ENCODE data around the gene CRTC1. TPM values are rescaled to one million over a fixed set of nuclear protein-coding genes. Genes with fewer than 3 reads are reported as not detected.

CRTC1 gene
- total RNA-seq, 1 experiment from 2014 or later: 2.2 TPM

DNA sequence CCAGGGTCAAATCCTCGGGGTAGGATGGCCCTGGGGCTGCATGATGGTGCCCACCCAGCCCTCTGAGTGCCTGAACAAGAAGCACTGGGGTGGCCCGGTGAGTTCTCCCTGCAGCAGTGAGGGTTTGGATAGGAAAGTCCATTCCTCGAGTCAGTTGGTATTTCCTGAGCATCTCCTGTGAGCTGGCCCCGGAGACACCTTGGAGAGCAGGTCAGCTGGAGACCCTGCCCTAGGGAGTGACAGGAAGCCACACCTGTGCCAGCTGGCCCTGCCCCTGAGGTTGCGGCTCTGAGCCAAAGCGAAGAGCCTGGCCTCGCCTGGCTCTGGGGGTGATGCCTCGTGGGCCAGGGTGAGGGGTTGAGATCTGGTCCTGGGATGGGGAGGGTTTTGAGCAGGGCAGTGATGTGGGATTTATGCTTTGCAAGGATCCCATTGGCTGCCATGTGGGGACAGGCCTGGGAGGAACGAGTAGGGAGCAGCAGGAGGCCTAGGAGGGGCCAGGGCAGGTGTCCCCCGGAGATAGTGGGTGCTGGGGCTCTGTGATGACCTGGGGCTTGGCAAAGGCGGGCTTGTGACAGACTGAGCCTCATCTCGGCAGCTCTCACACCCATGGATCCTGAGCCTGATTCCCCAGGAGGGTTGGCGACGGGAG, 16.0 kb downstream of the CRTC1 start:
- DNase-seq (ENCODE audit: low read depth): no peak

DNA sequence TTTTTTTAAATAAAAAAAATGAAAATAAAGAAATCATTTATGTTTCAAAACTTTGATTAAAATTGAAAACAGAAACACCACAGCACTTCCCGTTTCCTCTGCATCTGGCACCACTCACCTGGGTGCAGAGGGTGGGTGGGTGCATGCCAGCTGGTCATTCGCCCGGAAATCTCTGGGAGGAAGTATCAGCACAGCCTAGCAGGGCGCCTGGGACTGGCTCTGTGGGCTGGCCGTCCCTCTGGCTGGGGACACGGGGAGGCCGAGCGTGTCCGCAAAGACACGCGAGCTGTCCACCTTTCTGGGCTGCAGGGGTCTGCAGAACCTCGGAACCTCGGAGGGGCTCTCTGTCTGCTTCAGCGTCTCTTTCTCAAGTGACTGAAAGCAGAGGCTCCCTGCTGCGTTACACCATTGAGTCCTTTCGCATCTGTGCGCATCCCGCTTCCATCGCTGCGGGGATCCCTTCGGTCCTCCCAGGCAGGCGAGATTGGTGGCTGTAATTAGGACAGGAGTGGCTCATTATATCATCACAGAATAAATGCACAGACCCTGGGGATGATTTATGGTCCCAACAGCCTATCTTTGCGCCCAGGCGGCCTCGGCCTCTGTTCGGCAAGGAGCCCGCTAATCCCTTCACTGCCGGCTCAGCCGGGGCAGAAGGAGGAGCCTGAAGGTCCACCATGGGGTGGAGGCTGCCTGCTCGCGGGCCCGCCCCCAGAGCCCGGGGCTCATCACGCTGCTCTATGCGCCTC, 17.2 kb downstream of the CRTC1 start:
- no peak for DNase-seq (ENCODE audit: low read depth)

DNA sequence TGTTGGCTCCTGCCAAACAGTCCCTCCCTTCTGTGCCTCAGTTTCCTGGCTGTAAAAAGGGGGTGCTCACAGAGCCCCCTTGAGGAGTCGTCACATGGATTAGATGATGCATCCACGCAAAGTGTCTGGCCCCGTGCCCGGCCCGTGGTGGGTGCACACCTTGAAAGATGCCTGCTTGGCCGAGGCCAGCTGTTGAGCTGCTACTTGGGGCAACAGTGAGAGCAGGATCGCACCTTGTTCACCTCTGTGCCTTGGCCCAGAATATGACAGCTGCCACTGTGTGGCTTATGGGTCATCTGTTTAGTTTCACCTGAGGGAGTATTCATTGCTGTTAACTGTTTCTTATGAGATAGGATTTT, 17.7 kb downstream of the CRTC1 start:
- DNase-seq (ENCODE audit: low read depth): no peak

DNA sequence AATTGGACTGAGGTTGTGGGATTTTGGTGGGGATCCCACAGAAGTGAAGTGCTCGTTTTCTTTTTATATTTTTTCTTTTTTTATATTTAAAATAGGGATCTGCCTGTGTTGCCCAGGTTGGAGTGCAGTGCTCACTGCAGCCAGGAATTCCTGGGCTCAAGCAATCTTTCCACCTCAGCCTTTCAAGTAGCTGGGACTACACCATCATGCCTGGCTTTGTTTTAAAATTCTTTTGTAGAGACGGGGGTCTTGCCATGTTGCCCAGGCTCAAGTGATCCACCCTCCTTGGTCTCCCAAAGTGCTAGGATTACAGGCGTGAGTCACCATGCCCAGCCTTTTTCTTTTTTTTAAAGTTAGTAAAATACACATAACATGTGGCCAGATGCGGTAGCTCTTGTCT, 20.6 kb downstream of the CRTC1 start:
- DNase-seq (ENCODE audit: low read depth): no peak

DNA sequence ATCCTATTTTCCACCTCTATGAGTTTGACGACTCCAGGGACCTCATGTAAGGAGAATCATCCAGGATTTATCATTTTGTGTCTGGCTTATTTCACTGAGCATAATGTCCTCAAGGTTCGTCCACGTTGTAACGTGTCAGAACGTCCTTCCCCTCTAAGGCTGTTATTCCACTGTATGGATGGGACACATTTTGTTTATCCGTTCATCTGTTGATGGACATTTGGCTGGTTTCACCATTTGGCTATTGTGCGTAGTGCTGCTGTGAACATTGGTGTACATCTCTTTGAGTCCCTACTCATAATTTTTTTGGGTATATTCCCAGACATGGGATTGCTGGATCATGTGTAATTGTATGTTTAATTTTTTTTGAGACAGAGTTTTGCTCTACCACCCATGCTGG, 21.5 kb downstream of the CRTC1 start:
- no peak for DNase-seq (ENCODE audit: low read depth)

DNA sequence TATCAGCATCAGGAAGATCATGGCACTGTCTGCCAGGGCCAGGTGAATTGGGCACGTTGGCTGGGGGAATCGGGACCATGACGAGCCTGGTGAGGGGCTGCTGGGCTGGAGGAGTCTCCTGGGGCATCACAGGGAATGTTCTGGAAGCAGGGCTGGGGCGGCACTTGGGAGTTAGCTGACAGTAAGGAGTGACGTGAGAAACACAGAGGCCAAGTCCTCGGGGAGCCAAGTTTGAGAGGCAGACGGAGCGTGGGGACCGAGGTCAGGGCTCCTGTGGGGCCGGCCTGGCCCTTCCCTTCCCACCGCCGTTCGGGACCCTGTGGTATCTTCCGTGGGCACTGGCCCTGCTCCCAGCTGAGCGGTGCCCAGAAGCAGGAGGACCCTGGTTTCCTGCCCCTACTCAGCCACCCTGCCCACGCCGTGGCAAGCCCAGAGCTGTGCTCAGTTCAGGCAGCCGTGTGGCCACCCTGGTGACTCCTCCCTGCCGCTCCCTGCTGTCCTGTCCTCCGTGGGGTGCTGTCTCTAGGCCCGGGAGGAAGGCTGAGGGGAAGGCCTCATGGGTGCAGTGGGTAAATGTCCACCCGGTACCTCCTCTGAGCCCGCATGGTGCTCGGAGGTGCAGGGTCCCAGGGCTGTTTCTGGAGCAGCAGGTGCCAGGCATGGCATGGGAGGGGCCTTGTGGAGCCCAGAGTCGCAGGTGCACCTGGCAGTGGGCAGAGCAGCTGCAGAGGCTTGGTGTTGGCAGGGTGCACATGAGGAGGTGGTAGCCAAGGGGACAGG, 25.2 kb downstream of the CRTC1 start:
- no peak for DNase-seq (ENCODE audit: low read depth)

DNA sequence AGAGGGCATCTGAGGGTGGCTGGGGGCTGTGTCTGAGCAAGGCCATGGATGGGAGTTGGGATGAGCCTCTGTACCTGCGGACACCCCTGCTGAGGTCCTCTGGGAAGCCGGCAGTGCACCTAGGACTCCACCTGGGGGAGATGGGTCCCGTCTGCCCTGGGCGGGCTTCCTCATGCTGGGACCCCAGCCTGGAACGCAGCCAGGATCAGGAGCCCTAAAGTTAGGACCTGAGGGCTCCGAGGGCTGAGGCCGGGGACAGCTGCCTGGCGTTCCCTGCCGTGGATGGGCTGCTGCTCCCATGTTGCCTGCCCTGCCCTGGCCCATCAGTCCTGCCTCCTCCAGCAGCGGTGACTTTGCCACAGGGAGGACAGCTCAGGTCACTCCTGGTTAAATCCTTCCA, 26.1 kb downstream of the CRTC1 start:
- DNase-seq (ENCODE audit: low read depth): no peak

DNA sequence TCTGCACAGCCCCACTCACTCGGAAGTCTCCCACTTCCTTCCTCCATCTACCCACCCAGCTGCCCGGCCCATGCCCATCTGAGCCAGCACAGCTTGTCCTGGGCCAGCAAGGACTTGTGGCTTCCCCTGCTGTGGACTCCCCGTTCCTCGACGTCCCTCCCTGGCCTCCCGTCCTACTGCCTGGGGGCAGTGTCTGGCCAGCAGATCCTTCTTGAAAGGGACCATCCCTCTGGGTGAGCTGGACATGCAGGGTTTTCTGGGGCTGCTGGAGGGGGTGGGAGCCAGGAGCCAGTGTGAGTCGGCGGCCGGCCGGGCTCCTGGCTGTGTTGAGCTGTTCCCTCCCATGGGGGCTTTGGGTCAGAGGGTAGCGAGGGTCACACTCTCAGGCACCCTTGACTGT, 26.7 kb downstream of the CRTC1 start:
- no peak for DNase-seq (ENCODE audit: low read depth)

DNA sequence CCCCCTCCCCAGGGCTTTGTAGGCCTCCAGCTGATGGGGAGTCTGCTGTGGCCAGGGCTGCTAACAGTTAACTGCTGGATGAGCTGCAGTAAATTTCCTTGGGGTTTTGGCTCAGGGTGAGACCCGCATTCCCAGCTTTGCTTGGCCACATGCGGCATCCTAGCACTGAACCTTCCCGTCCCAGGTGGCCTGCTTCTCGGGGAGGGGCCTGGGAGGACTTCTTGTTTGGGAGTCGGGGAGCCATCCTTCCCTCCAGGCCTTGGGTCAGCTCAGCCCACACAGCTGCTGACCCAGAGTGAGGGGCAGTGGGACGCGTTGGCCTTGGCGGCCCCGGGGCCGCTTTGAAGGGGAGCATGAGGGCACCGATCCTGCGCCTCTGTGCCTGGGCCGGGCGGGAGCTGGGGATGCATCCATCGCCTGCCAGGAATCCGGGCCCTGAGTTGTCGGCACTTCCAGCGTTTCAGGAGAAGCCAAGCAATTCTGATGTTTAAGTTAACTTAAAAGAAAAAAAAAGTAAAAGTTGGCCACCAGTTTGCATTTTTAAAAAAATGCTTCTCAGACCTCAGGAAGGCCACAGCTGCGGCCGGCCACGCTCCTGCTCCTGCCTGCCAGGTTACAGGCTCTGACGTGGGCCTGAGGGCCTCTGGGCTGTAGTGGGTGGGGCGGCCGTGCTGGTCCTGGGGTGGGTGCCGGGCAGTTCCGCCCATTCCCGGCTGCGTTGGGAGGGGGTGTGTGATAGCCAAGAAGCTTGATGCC, 27.7 kb downstream of the CRTC1 start:
- DNase-seq (ENCODE audit: low read depth): no peak

DNA sequence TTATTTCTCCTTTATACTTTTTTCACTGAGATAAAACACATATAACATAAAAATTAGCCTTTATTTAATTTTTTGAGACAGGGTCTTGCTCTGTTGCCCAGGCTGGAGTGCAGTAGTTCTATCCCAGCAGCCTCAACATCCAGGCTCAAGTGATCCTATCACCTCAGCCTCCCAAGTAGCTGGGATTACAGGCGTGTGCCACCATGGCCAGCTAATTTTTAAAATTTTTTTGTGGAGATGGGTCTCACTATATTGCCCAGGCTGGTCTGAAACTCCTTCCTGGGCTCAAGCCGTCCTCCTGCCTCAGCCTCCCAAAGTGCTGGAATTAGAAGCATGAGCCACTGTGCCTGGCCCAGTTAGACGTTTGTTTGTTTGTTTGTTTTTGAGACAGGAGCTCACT, 28.4 kb downstream of the CRTC1 start:
- DNase-seq (ENCODE audit: low read depth): no peak

DNA sequence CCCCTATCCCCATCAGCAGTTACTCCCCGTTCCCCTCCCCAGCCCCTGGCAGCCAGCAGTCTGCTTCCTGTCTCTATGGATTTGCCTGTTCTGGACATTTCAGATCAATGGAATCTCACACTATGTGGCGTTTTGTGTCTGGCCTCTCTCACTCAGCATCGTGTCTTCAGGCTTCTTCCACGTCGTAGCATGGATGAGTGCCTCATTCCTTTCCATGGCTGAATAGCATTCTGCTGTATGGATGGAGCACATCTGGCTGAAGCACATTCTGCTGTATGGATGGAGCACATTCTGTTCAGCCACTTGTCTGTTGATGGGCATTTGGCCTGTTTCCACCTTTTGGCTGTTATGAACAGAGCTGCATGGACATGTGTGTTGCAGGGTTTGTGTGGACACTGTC, 29.5 kb downstream of the CRTC1 start:
- no peak for DNase-seq (ENCODE audit: low read depth)

DNA sequence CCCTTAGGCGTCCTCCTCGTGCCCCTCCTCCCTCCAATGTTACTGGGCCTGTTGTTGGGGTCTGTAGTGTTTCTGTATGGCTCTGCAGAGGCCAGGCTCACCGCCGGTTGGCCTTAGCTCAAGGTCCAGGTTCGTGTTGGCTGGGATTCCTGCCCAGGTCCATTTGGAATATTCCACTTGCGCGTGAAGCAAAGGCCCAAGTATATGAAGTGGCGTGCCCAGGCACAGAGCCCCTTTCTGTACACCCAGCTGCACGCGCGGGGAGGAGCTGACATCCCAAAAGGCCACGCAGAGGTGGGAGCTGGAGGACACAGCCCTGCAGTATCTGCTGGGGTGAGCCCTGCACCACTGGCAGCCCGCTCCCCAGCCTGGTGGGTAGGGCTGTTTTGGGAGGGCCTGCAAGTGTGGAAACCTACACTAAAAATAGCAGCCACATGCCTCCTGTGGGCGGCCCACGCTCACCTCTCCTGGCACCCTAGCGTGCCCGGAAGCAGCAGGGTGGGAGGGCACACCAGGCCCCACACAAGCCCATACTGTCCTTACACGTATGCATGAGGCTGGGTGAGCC, 30.2 kb downstream of the CRTC1 start:
- no peak for DNase-seq (ENCODE audit: low read depth)

DNA sequence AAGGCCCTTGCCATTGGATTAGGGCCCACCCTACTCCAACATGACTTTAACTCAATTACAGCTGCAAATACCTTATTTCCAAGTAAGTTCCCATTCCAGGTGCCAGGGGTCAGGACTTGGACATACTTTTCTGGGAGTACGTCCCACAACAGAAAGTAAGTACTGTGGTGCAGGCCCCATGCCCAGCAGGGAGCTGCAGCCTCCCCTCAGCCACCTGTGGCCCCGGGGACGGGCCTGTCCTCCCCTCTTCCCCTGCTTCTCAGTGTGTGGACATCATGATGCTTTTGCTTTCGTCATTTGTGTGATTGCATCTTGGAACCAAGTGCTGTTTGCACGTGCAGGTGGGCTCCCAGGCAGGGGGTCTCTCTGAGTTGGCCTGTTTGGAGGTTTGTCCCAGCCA, 31.9 kb downstream of the CRTC1 start:
- no peak for DNase-seq (ENCODE audit: low read depth)

DNA sequence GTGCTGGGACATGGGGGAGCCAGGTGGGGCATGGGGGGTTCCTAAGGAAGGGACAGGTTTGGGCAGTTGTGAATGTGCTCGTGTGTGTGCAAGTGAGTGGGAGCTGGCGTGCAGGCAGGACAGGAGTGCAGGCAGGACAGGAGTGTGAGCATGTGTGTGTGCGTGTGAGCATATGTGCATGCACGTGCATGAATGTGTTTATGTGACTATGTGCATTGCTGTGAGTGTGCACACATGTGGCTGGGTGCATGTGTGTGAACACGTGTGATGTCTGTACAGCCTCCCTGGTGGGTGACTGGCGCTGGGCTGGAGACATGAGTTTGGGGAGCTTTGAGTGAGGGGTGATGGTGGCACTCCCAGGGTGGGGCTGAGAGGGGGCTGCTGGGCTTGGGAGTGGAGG, 33.4 kb downstream of the CRTC1 start:
- DNase-seq (ENCODE audit: low read depth): no peak

DNA sequence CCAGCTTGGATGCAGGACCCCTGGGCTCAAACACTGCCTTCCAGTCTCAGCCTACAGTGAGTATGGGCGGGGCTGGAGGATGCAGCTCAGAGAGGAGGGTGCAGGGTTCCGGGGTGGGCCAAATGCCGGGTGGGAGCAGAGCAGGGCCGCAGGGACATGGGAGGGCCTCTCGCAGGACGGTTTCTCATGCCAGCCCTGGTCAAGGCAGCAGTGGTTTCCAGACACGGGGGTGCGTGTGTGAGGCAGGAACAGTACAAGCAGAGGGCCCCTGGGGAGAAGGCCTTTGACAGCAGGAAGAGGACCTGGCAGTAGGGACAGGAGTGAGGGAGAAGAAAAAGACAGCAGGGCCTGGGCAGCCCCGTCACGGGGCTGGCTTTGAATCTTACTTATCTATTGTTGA, 34.1 kb downstream of the CRTC1 start:
- DNase-seq (ENCODE audit: low read depth): no peak

DNA sequence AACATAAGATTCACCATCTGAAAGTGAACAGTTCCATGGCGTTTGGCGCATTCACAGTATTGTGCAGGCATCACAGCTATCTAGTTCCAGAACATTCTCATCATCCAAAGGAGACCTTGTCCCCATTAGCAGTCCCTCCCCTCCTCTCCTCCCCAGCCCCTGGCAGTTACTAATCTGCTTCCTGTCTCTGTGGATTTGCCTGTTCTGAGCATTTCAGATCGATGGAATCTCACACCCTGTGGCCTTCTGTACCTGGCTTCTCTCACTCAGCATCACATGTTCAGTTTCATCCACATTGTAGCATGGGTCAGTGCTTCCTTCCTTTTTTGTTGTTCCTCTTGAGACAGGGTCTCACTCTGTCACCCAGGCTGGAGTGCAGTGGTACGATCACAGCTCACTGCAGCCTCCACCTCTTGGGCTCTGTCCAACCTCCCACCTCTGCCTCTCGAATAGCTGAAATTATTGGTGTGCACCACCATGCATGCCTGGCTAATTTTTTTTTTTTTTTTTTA, 34.6 kb downstream of the CRTC1 start:
- DNase-seq (ENCODE audit: low read depth): no peak

DNA sequence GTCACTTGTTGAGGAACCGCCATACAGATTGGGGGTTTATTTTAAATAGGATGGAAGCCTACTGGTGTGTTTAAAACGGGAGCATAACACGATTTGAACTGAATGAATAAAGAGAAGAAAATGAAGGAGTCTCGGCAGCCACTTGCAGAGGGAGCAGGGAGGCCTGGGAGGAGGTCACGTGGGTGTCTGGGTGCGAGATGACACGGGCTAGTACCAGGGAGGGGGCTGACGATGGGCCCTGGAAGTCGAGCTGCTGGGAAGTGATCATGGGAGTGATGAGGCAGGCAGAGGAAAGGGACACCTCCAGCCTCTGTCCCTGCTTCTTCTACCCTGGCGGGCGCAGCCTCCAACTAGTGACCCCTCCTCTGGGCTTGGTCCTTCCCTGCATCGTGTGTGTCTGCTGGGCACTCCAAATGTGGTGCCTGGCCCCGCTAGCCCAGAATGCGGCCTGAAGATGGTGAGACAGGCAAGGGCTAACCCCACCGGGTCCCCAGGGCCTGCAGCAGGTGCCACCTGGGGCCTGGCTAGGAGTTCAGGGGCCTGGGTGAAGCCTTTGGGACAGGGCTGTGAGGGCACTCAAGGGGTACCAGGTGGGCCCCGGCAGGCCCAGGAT, 35.5 kb downstream of the CRTC1 start:
- DNase-seq (ENCODE audit: low read depth): no peak

DNA sequence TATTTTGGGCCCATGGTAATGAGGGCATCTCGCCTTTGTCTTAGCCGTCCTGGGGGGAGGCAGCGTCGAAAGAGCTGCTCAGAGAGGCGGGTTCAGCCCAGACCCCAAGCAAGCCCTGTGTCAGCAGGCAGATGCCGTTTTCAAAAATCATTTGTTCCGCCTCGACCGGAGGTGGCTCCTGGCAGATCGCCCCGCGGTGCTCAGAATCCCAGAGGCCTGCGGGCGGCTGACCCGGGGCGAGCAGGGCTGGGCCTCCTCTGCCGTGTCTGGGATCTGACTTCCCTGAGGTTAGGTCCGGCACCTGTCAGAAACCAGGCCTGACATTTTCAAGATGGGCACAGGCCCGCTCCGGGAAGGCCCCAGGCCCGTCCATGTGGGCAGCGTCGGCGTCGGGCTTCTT, 36.1 kb downstream of the CRTC1 start:
- DNase-seq (ENCODE audit: low read depth): no peak

DNA sequence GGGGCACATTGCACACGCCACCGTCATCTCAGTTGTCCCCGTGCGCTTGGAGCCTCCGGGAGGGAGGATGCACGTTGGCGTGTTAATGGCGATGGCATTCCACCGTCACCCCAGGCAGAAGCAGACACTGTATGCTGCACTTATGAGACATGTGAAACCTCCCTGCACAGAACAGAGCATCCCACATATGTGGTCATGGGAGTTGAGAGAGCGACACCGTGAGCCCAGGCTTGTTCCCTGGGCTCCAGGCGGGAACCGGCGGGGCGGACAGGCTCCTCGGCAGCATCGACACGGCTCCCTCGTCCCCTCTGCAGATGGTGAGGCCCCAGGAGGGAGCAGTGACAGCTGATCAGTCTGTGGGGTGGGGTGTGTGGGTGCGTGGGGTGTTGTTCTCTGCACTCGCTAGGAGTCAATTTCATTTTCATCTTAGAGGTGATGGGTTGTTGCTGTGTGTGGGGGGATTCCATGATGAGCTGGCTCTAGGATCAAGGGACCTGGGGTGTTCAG, 40.4 kb downstream of the CRTC1 start:
- no peak for DNase-seq (ENCODE audit: low read depth)

DNA sequence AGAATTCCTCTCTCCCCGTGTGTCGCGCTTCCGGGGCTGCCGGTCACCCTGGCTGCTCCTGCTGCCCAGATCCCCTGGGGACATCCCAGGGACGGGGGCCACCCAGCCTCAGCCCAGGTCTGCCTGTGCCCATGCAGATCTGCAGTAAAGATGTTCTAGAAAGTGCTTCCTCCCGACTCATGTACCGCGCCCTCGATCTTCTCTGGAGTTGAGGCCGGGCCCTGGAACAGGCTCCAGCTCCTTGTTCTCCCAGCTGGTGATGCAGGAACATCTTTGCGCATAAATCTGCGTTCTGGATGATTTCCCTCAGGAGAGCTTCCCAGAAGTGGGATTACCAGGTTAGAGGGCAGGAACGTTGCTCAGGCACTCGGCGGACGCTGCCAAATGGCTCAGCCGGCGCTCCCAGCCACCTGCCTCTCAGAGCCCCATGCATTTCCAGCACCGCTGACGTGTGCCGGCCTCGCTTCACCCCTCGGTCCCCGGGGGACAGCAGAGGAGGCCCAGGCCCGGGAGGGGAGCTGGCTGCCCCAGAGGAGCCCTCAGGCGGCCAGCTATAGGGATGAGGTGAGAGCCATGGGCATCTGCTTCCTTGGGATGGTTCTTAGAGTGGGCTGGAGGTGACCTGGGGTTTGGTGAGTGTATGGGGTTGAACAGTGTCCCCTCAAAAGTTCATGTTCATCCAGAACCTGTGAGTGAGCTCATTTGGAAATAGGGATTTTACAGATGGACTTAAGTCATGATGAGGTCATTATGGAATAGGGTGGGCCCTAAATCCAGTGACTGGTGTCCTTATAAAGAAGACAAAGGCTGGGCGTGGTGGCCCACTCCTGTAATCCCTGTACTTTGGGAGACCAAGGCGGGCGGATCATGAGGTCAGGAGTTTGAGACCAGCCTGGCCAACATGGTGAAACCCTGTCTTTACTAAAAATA, 42.6 kb downstream of the CRTC1 start:
- DNase-seq (ENCODE audit: low read depth): no peak
